GM21390 (cell line): ENCODE data around the gene ELK1.

Source experiments
- ATAC-seq: cut with Tn5 transposase; IDR thresholded peaks from one replicate; pipeline ENCODE4 v1.9.1; 2021; ENCODE audit not compliant: unreplicated experiment

Gene ELK1

GRCh38 chrX:47645530-47645929 lies 4.8 kb downstream of the ELK1 start:
- no peak for ATAC-seq

GRCh38 chrX:47644557-47645091 lies 5.7 kb downstream of the ELK1 start:
- no peak for ATAC-seq

GRCh38 chrX:47643926-47644325 lies 6.4 kb downstream of the ELK1 start:
- no peak for ATAC-seq

DNA sequence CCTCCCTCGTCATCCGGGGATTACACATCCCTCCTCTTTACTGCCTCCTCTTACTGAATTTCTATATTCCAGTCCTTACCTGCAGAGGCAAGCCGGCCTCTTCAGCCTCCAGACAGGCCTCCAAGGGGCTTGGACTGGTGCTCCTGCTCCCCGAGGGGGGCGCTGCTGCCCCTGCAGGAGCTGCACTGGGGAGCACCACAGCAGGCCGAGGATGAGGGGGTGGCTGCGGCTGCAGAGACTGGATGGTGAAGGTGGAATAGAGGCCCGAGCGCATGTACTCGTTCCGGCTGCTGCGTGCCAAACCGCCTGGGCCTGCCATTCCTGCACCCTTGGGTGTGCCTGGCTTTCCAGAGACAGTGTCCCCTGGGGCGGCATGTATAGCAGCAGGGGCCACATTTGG lies 11.5 kb downstream of the ELK1 start:
- no peak for ATAC-seq

DNA sequence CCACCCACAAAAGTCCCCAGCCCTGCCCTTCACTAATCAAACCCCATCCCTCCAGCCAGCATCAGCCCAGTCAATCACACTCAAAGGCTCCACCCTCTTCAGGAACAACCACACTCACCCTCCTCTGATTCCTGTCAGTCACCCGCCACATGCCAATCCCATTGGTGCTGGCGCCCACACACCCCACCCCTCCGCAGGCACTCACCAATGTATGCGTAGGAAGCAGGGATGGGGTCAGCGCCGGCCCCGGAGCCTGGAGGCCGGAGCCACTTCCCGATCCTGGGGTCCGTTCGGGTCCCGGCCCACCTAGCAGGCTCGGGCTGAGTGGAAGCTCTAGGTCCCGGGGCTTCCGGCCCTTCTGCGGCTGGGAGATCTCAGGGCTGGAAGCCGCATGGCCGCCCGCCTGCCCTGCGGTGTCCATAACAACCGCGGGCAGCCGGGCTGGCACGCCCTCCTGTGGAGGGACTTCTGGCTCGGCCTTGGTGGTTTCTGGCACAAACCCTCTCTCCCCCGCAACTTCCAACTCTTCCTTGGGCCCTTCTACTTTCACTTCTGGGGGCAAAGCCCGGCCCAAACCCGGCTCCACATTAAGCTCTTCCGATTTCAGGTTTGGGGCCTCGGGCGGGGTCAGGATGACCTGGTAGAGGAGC lies 12.7 kb downstream of the ELK1 start:
- peak; percentile 71 for ATAC-seq

- ATAC-seq: no peak
These were observed 15.3 kb downstream of the ELK1 start for GRCh38 chrX:47634871-47635575.

DNA sequence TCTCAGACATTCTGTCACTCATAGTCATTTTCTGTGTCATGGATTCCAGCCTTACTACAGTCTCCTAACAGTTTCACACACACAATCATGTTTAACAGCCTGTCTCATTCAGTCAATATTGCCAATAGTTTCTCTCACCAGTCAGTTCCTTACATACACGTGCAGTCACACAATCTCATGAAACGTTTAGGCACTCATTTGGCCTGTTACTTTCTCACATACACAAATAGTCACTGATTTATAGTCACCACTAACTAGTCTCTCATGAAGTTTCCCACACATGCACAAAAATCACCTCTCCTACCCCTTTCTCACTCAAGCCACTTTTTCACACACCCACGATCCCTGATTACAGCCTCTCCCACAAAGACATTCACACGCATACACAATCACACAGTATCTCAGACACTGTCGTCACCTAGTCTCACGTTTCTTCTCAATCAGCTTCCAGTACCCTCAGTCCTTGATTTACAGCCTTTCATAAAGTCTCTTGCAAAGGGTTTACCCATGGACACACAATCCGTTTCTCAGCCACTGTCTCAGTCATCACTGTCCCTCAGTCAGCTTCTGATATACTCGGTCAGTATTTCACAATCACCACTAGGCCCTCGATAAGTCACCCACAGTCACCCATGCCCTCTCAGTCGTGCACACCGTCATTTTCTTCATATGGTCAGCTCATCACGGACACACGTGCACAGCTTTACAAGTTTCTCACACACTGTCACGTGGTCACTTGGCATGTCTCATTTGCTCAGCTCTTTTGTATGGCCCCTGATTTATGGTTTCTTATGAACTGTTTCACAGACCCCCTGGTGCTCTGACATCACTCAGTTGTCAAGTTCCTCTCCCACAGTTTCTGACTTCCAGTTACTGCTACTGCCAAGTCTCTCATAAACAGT lies 16.4 kb downstream of the ELK1 start:
- ATAC-seq: no peak

DNA sequence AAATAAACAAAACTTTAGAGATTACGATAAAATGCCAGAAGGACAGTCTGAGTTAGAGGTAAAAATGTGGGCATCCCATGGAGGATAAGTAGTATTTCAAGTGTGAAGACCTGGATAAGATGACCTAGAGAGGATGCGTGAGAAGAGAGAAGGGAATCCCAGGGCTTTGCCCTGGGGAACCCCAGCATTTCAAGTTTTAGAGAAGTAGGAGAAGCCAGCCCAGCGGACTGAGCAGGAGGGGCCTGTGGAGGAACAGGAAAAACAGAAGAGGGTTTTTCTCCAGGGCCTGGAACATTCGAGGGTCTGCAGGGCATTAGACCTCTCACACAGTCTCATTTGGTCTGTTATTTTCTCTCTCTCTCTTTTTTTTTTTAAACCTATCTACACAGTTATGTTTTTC lies 17.7 kb downstream of the ELK1 start:
- ATAC-seq: no peak

- no peak for ATAC-seq
These were observed 18.7 kb downstream of the ELK1 start for GRCh38 chrX:47631676-47632075.

GRCh38 chrX:47629419-47630200 lies 20.8 kb downstream of the ELK1 start, which contains the start of gene CFP:
TSS of gene CFP (minus strand) at chrX:47629930. CDS start at chrX:47629844, 86 bp downstream.
- ATAC-seq: no peak

DNA sequence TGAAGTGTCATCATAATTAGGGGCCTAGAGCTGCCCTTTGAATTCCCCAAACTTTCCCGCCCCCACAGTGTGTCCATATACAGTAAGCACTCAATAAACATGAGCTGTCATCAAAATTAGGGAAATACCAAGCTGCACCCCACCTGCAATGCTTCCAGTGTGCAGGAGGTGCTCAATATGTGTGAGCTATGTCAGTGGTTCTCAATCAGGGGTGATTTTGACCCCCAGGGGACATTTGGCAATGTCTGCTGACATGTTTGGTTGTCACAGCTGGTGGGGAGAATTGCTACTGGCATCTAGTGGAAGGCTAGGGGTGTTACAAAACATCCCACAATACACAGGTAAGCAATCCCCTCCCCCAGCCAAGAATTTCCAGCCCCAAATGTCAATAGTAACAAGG lies 21.4 kb downstream of the ELK1 start:
- no peak for ATAC-seq

GRCh38 chrX:47625365-47625764 lies 25.0 kb downstream of the ELK1 start:
- ATAC-seq: no peak

DNA sequence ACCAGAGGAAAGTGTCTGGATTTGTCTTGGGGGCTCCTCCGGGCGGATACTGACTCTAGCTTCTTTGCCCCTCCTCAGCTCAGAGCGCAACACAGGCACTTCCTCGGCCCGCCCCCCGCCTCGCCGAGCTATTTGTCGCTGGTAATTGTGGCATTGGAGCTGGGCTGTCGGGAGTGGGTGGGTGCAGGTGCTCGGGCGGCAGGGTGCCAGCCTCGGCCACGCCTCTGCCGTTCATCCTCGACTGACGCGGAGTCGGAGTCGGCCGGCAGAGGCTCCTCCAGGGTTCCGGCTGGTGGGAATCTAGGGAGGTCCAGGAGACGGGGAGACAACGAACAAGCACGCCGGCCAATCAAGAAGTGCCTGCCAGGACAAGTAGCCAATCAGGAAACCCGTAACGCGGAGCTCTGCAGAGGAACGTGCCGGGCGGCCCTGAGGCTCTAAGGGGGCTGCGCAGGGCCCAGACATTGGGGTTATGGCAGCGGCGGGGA lies 26.8 kb downstream of the ELK1 start:
- no peak for ATAC-seq

- ATAC-seq: no peak
These were observed 28.5 kb downstream of the ELK1 start for GRCh38 chrX:47621851-47622250.

- ATAC-seq: no peak
These were observed 30.1 kb downstream of the ELK1 start for GRCh38 chrX:47620303-47620685.

GRCh38 chrX:47619486-47620302 lies 30.7 kb downstream of the ELK1 start, which contains the start of gene SYN1:
TSS of gene SYN1 (minus strand) at chrX:47619857. CDS start at chrX:47619728, 129 bp downstream.
- peak; percentile 75 for ATAC-seq

DNA sequence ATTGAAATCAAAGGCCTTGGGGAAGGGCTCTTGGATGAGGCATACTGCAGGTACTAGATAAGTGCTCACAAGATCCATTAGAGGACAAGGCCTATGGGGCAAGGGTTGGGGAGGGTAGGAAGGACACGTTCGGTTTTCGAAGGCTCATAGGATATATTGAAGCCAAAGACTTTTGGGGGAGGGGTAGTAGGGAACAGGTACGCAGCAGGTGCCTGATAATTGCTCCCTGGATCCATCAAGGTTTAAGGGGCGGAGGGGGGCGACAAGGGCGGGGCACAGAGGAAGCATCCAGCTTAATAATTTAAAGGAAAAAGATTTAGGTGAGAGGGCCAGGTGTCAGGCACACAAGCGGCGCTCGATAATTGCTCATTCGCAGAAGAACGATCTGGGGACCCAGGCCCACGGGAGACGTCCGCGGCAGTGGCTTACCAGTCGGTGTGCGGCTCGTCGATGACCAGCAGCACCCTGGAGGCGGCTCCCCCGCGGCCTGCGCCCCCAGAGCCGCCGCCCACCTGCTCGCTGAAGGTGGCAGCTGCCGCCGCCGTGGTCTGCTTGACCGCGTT lies 31.4 kb downstream of the ELK1 start:
- no peak for ATAC-seq

GRCh38 chrX:47614618-47615017 lies 35.7 kb downstream of the ELK1 start:
- no peak for ATAC-seq

- no peak for ATAC-seq
These were observed 37.3 kb downstream of the ELK1 start for GRCh38 chrX:47613082-47613481.
